ENCODE data around the gene CADM2. TPM values are rescaled to one million over a fixed set of nuclear protein-coding genes. Genes with fewer than 3 reads are reported as not detected.

CADM2 gene
- total RNA-seq, 1 experiment from 2014 or later = 1.3 TPM

- intact Hi-C loops (cut with micrococcal nuclease; ENCODE audit: unreplicated experiment) = loop anchor here (10.0 kb wide), 2 partner anchors 598 to 828 kb away; no protein-coding TSS in a partner anchor
- Mint-ChIP-seq H3K27ac (ENCODE audit: unreplicated experiment) (no peak overlapping the region), H3K9me3 (ENCODE audit: low read depth, unreplicated experiment) (no peaks in the 10 kb centered on the region), H3K36me3 (ENCODE audit: insufficient read depth, unreplicated experiment) (no peaks in the 10 kb centered on the region), H3K4me3 (ENCODE audit: low read depth, unreplicated experiment) (no peak overlapping the region), H3K27me3 (ENCODE audit: unreplicated experiment) (no peaks in the 10 kb centered on the region), H3K4me1 (ENCODE audit: low read depth, unreplicated experiment) (no peaks in the 10 kb centered on the region)
- no TSS peak for BruUV-seq (replicated peaks)
- DNase-seq = no peak
- CTCF ChIA-PET = no interaction called here
- TF ChIP-seq, protein P1, sequence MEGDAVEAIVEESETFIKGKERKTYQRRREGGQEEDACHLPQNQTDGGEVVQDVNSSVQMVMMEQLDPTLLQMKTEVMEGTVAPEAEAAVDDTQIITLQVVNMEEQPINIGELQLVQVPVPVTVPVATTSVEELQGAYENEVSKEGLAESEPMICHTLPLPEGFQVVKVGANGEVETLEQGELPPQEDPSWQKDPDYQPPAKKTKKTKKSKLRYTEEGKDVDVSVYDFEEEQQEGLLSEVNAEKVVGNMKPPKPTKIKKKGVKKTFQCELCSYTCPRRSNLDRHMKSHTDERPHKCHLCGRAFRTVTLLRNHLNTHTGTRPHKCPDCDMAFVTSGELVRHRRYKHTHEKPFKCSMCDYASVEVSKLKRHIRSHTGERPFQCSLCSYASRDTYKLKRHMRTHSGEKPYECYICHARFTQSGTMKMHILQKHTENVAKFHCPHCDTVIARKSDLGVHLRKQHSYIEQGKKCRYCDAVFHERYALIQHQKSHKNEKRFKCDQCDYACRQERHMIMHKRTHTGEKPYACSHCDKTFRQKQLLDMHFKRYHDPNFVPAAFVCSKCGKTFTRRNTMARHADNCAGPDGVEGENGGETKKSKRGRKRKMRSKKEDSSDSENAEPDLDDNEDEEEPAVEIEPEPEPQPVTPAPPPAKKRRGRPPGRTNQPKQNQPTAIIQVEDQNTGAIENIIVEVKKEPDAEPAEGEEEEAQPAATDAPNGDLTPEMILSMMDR (IDR thresholded peaks at IDR 0.05; ENCODE audit: unreplicated experiment) = no peak
Measured at GRCh38 chr3:84977021-84977420, 18.2 kb downstream of the CADM2 start.

GRCh38 chr3:84978843-84979242 lies 20.1 kb downstream of the CADM2 start:
- CTCF ChIA-PET = no interaction called here
- Mint-ChIP-seq H3K27me3 (ENCODE audit: unreplicated experiment) (no peaks in the 10 kb centered on the region), H3K4me3 (ENCODE audit: low read depth, unreplicated experiment) (no peak overlapping the region), H3K4me1 (ENCODE audit: low read depth, unreplicated experiment) (no peaks in the 10 kb centered on the region), H3K36me3 (ENCODE audit: insufficient read depth, unreplicated experiment) (no peaks in the 10 kb centered on the region), H3K9me3 (ENCODE audit: low read depth, unreplicated experiment) (no peaks in the 10 kb centered on the region), H3K27ac (ENCODE audit: unreplicated experiment) (no peak overlapping the region)
- BruUV-seq (replicated peaks) = no TSS peak
- TF ChIP-seq, protein P1 (IDR thresholded peaks at IDR 0.05; ENCODE audit: unreplicated experiment) = no peak
- no peak for DNase-seq
- intact Hi-C loops (cut with micrococcal nuclease; ENCODE audit: unreplicated experiment) = loop anchor here (10.0 kb wide), 2 partner anchors 596 to 826 kb away; no protein-coding TSS in a partner anchor

DNA sequence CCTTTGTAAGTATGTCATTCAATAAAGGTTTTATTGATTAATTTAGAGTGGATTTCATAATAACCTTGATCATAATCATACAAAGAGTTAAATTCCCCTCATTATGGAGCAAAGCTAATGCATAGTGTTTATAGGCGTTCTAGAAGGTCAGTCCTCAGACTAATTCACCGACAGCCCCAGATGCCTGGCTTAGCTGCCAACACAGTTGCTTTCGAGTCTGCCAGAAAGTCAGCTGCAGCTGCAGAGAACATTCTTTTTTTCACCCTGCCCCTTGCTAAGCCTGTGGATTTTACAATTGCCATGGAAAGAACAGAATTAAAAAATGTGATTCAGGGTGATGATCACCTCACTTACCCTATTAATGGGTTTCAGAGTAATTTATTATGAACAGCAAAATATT lies 21.2 kb downstream of the CADM2 start:
- BruUV-seq (replicated peaks) = no TSS peak
- no peaks in the 10 kb centered on the region for H3K9me3 Mint-ChIP-seq (ENCODE audit: low read depth, unreplicated experiment)
- no peaks in the 10 kb centered on the region for H3K36me3 Mint-ChIP-seq (ENCODE audit: insufficient read depth, unreplicated experiment)
- TF ChIP-seq, protein P1 (IDR thresholded peaks at IDR 0.05; ENCODE audit: unreplicated experiment) = no peak
- no peak for DNase-seq
- no peaks in the 10 kb centered on the region for H3K27me3 Mint-ChIP-seq (ENCODE audit: unreplicated experiment)
- no peak overlapping the region for H3K27ac Mint-ChIP-seq (ENCODE audit: unreplicated experiment)
- no peak overlapping the region for H3K4me3 Mint-ChIP-seq (ENCODE audit: low read depth, unreplicated experiment)
- no peaks in the 10 kb centered on the region for H3K4me1 Mint-ChIP-seq (ENCODE audit: low read depth, unreplicated experiment)
- intact Hi-C loops (cut with micrococcal nuclease; ENCODE audit: unreplicated experiment) = no loop called here
- CTCF ChIA-PET = no interaction called here

DNA sequence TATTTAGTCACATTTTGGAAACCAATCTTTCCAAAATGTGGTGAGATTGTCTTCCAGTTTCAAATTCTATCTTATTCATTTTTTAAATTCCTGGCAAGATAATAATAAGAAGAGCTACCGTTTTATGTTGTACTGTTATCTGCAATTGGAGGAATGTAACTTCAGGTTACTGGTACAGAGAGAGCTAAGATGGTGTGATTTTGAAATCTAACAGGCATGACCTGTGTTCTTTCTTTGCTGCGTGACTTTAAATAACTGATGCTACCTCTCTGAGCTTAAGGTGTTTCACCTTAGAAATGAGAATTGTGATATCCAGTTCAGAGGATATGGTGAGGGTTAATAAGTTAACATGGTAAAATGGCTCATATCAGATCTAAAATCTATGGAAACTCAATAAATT lies 21.7 kb downstream of the CADM2 start:
- CTCF ChIA-PET = no interaction called here
- no TSS peak for BruUV-seq (replicated peaks)
- H3K27me3 Mint-ChIP-seq (ENCODE audit: unreplicated experiment) = no peaks in the 10 kb centered on the region

More for the DNA sequence above, 21.7 kb downstream of the CADM2 start:
- DNase-seq = no peak
- TF ChIP-seq, protein P1 (IDR thresholded peaks at IDR 0.05; ENCODE audit: unreplicated experiment) = no peak
- Mint-ChIP-seq H3K9me3 (ENCODE audit: low read depth, unreplicated experiment) (no peaks in the 10 kb centered on the region), H3K4me1 (ENCODE audit: low read depth, unreplicated experiment) (no peaks in the 10 kb centered on the region), H3K36me3 (ENCODE audit: insufficient read depth, unreplicated experiment) (no peaks in the 10 kb centered on the region), H3K4me3 (ENCODE audit: low read depth, unreplicated experiment) (no peak overlapping the region), H3K27ac (ENCODE audit: unreplicated experiment) (no peak overlapping the region)
- intact Hi-C loops (cut with micrococcal nuclease; ENCODE audit: unreplicated experiment) = no loop called here

Data from Calu3 (cell line).